Smooth muscle cell of the brain vasculature (primary cell): ENCODE measurements around the gene POU3F3.

Experiments used
- DNase-seq: peaks from one replicate; pipeline ENCODE4 v3.0.0-alpha.2; 2012; ENCODE audit warnings: low read depth, low spot score

Gene POU3F3

GRCh38 chr2:104874230-104874629, 20.3 kb downstream of the POU3F3 start:
- DNase-seq = no peak

- DNase-seq = no peak
Observed at GRCh38 chr2:104875262-104875661, 21.3 kb downstream of the POU3F3 start.

GRCh38 chr2:104876606-104877570, 23.0 kb downstream of the POU3F3 start:
- no peak for DNase-seq

GRCh38 chr2:104878863-104879512, 25.1 kb downstream of the POU3F3 start:
- DNase-seq = no peak

GRCh38 chr2:104880076-104880475, 26.2 kb downstream of the POU3F3 start:
- no peak for DNase-seq

GRCh38 chr2:104883357-104883756, 29.4 kb downstream of the POU3F3 start:
- DNase-seq = no peak

GRCh38 chr2:104885119-104885782, 31.3 kb downstream of the POU3F3 start:
- DNase-seq = no peak

- DNase-seq = no peak
Observed at GRCh38 chr2:104887676-104888075, 33.8 kb downstream of the POU3F3 start.

- DNase-seq = no peak
Observed at GRCh38 chr2:104888489-104889258, 34.8 kb downstream of the POU3F3 start.

- no peak for DNase-seq
Observed at GRCh38 chr2:104889291-104889959, 35.5 kb downstream of the POU3F3 start.

- DNase-seq = no peak
Observed at GRCh38 chr2:104889960-104890684, 36.2 kb downstream of the POU3F3 start.

- no peak for DNase-seq
Observed at GRCh38 chr2:104890685-104891069, 36.8 kb downstream of the POU3F3 start.

GRCh38 chr2:104891145-104891544, 37.2 kb downstream of the POU3F3 start:
- no peak for DNase-seq

- DNase-seq = no peak
Observed at GRCh38 chr2:104896446-104896845, 42.5 kb downstream of the POU3F3 start.

GRCh38 chr2:104897515-104898184, 43.7 kb downstream of the POU3F3 start:
- no peak for DNase-seq

GRCh38 chr2:104900608-104901007, 46.7 kb downstream of the POU3F3 start:
- no peak for DNase-seq

- no peak for DNase-seq
Observed at GRCh38 chr2:104901037-104901881, 47.3 kb downstream of the POU3F3 start.

- no peak for DNase-seq
Observed at GRCh38 chr2:104902317-104902716, 48.4 kb downstream of the POU3F3 start.
